ENCODE measurements around the gene WWOX. TPM values are rescaled to one million over a fixed set of nuclear protein-coding genes. Genes with fewer than 3 reads are reported as not detected.

WWOX gene
- total RNA-seq, 1 experiment from 2014 or later: 15.6 TPM

GRCh38 chr16:78936060-78936459 lies 836.6 kb downstream of the WWOX start:
- Histone ChIP-seq H2BK5ac (ENCODE audit: insufficient read length, low read length) (no peak overlapping the region), H2BK20ac (ENCODE audit: low read depth, low read length, poor library complexity, severe bottlenecking) (no peak overlapping the region), H4K91ac (ENCODE audit: insufficient read length, low read depth, low read length) (no peak overlapping the region), H3K4ac (ENCODE audit: low read depth, low read length) (no peak overlapping the region), H2BK15ac (ENCODE audit: low read depth, low read length) (no peak overlapping the region), H3K9me3 (ENCODE audit: control insufficient read depth, low read depth, low read length) (no peaks in the 10 kb centered on the region), H3K23ac (ENCODE audit: insufficient read length, low read depth, low read length) (no peak overlapping the region), H2AK5ac (ENCODE audit: insufficient read length, low read length) (no peak overlapping the region), H3T11ph (ENCODE audit: low read length) (no peak overlapping the region), H3K27ac (ENCODE audit: insufficient read length, low read depth, low read length) (no peak overlapping the region), H3K4me2 (ENCODE audit: insufficient read depth, insufficient read length, low read length) (no peak overlapping the region), H3K79me2 (ENCODE audit: insufficient read depth, low read length) (no peaks in the 10 kb centered on the region), H4K20me1 (ENCODE audit: control insufficient read depth, insufficient read depth, insufficient read length) (no peaks in the 10 kb centered on the region), H2BK12ac (ENCODE audit: insufficient read length, low read depth, low read length) (no peak overlapping the region), H2BK120ac (ENCODE audit: low read depth, low read length, poor library complexity, severe bottlenecking) (no peak overlapping the region), H2AFZ (ENCODE audit: low read length) (no peak overlapping the region), H4K5ac (ENCODE audit: insufficient read length, low read depth, low read length) (no peak overlapping the region), H3K56ac (ENCODE audit: insufficient read length, low read depth, low read length) (no peak overlapping the region), H3K27me3 (ENCODE audit: insufficient read depth, low read length) (no peaks in the 10 kb centered on the region), H3K79me1 (ENCODE audit: insufficient read depth, low read depth, low read length, poor library complexity, severe bottlenecking) (no peaks in the 10 kb centered on the region), H3K23me2 (ENCODE audit: insufficient read length, low read depth, low read length, poor library complexity, severe bottlenecking) (no peaks in the 10 kb centered on the region), H4K8ac (replicated peaks; ENCODE audit: insufficient read length, low read depth, low read length) (no peak overlapping the region), H3K4me1 (ENCODE audit: insufficient read depth, low read length) (no peaks in the 10 kb centered on the region; the same call in 1 of the 2 replicates), H3K18ac (ENCODE audit: insufficient read length, low read depth, low read length) (no peak overlapping the region), H3K14ac (ENCODE audit: insufficient read depth, low read length) (no peak overlapping the region), H3K9ac (ENCODE audit: extremely low read depth, insufficient read length, low read length) (no peak overlapping the region)
- no peak for DNase-seq
- H3K9me3 Mint-ChIP-seq: no peaks in the 10 kb centered on the region
- no peak for TF ChIP-seq CTCF (conservative IDR thresholded peaks at IDR 0.05)
- no peaks in the 10 kb centered on the region for H3K27me3 Mint-ChIP-seq (ENCODE audit: low read depth)
- no peak overlapping the region for H3K4me3 Mint-ChIP-seq
- peaks cover 5% of the 10 kb centered on the region in 2 experiments for H3K4me1 Mint-ChIP-seq
- no peak overlapping the region; a peak in 1 of 7 replicates for H3K27ac Mint-ChIP-seq
- 100% methylated on average over 1 of the region's 3 CpGs for WGBS (ENCODE audit: extremely low coverage, insufficient read length, low lambda C conversion rate)
- H3K36me3 Mint-ChIP-seq (ENCODE audit: insufficient read depth in 1 of 3, low read depth in 3 of 3): no peaks in the 10 kb centered on the region; a peak in 1 of 7 replicates
